Measurements from ENCODE around the gene SRPK2. TPM values are rescaled to one million over a fixed set of nuclear protein-coding genes. Genes with fewer than 3 reads are reported as not detected.

SRPK2 gene
- total RNA-seq, 1 experiment from 2014 or later, result 21.6 TPM

GRCh38 chr7:105323366-105323765, 65.4 kb downstream of the SRPK2 start:
- Histone ChIP-seq H2AFZ (ENCODE audit: low read length) (no peak overlapping the region), H3K4me3 (ENCODE audit: low read length) (no peak overlapping the region), H4K20me1 (ENCODE audit: low read length) (no peaks in the 10 kb centered on the region), H3K79me2 (ENCODE audit: low read length) (peaks cover 71% of the 10 kb centered on the region), H3F3A (ENCODE audit: low read length, unreplicated experiment) (no peaks in the 10 kb centered on the region), H3K4me2 (ENCODE audit: low read length) (no peak overlapping the region), H3K9me3 (ENCODE audit: low read length) (no peaks in the 10 kb centered on the region), H3K4me1 (ENCODE audit: insufficient read depth, low read length) (peaks cover 4% of the 10 kb centered on the region; the same call in 1 of the 2 replicates), H3K27me3 (ENCODE audit: low read length) (no peaks in the 10 kb centered on the region), H3K36me3 (ENCODE audit: low read depth, low read length) (no peaks in the 10 kb centered on the region), H3K27ac (ENCODE audit: low read length) (no peak overlapping the region), H3K9me2 (replicated peaks; ENCODE audit: low read length) (no peaks in the 10 kb centered on the region), H3K9ac (ENCODE audit: low read length) (no peak overlapping the region)
- intact Hi-C loops (cut with micrococcal nuclease), result no loop called here
- ChIA-PET POLR2A (ENCODE audit: unreplicated experiment) (no interaction called here), CTCF (no interaction called here)
- no TSS peak for BruUV-seq (replicated peaks)
- TF ChIP-seq EZH2phosphoT487 (IDR thresholded peaks at IDR 0.05; ENCODE audit: borderline replicate concordance, low read length), result no peak
- TF ChIP-seq CTCF (conservative IDR thresholded peaks at IDR 0.05; ENCODE audit: low read depth, low read length), result no peak
- TF ChIP-seq EZH2 (IDR thresholded peaks at IDR 0.05; ENCODE audit: low read length, unreplicated experiment), result no peak
- no peak for DNase-seq
- ATAC-seq, result peak; percentile 17; the same call in 1 of the 2 replicates

- BruUV-seq (replicated peaks), result no TSS peak
- Histone ChIP-seq H3K9me2 (replicated peaks; ENCODE audit: low read length) (no peaks in the 10 kb centered on the region), H4K20me1 (ENCODE audit: low read length) (no peaks in the 10 kb centered on the region), H3F3A (ENCODE audit: low read length, unreplicated experiment) (no peaks in the 10 kb centered on the region), H3K4me3 (ENCODE audit: low read length) (no peak overlapping the region), H3K27ac (ENCODE audit: low read length) (no peak overlapping the region), H3K9me3 (ENCODE audit: low read length) (no peaks in the 10 kb centered on the region), H3K36me3 (ENCODE audit: low read depth, low read length) (no peaks in the 10 kb centered on the region), H3K9ac (ENCODE audit: low read length) (no peak overlapping the region), H3K4me1 (ENCODE audit: insufficient read depth, low read length) (peaks cover 4% of the 10 kb centered on the region; the same call in 1 of the 2 replicates), H3K27me3 (ENCODE audit: low read length) (no peaks in the 10 kb centered on the region), H3K4me2 (ENCODE audit: low read length) (no peak overlapping the region), H2AFZ (ENCODE audit: low read length) (no peak overlapping the region), H3K79me2 (ENCODE audit: low read length) (peaks cover 74% of the 10 kb centered on the region)
- ChIA-PET CTCF (no interaction called here), POLR2A (ENCODE audit: unreplicated experiment) (no interaction called here)
- ATAC-seq (no peak), DNase-seq (no peak)
- intact Hi-C loops (cut with micrococcal nuclease), result no loop called here
- TF ChIP-seq EZH2 (IDR thresholded peaks at IDR 0.05; ENCODE audit: low read length, unreplicated experiment), result no peak
- TF ChIP-seq EZH2phosphoT487 (IDR thresholded peaks at IDR 0.05; ENCODE audit: borderline replicate concordance, low read length), result no peak
- no peak for TF ChIP-seq CTCF (conservative IDR thresholded peaks at IDR 0.05; ENCODE audit: low read depth, low read length)
Observed at GRCh38 chr7:105322655-105323277, 66.0 kb downstream of the SRPK2 start.

GRCh38 chr7:105321754-105322455, 66.8 kb downstream of the SRPK2 start:
- ChIA-PET POLR2A (ENCODE audit: unreplicated experiment) (no interaction called here), CTCF (no interaction called here)
- H3K27me3 ChIP-seq (ENCODE audit: low read length), result no peaks in the 10 kb centered on the region
- intact Hi-C loops (cut with micrococcal nuclease), result no loop called here
- no peak for DNase-seq
- H3K4me2 ChIP-seq (ENCODE audit: low read length), result no peak overlapping the region
- H3K9me3 ChIP-seq (ENCODE audit: low read length), result no peaks in the 10 kb centered on the region
- H3K4me1 ChIP-seq (ENCODE audit: insufficient read depth, low read length), result peaks cover 4% of the 10 kb centered on the region; the same call in 1 of the 2 replicates
- no peak for ATAC-seq
- no peaks in the 10 kb centered on the region for H3F3A ChIP-seq (ENCODE audit: low read length, unreplicated experiment)
- H3K79me2 ChIP-seq (ENCODE audit: low read length), result peaks cover 68% of the 10 kb centered on the region
- H2AFZ ChIP-seq (ENCODE audit: low read length), result no peak overlapping the region
- no peak for TF ChIP-seq EZH2 (IDR thresholded peaks at IDR 0.05; ENCODE audit: low read length, unreplicated experiment)
- no peak for TF ChIP-seq EZH2phosphoT487 (IDR thresholded peaks at IDR 0.05; ENCODE audit: borderline replicate concordance, low read length)
- TF ChIP-seq CTCF (conservative IDR thresholded peaks at IDR 0.05; ENCODE audit: low read depth, low read length), result no peak
- H3K9me2 ChIP-seq (replicated peaks; ENCODE audit: low read length), result no peaks in the 10 kb centered on the region
- H4K20me1 ChIP-seq (ENCODE audit: low read length), result no peaks in the 10 kb centered on the region
- no peak overlapping the region for H3K27ac ChIP-seq (ENCODE audit: low read length)
- no peak overlapping the region for H3K9ac ChIP-seq (ENCODE audit: low read length)
- no peaks in the 10 kb centered on the region for H3K36me3 ChIP-seq (ENCODE audit: low read depth, low read length)
- no TSS peak for BruUV-seq (replicated peaks)
- H3K4me3 ChIP-seq (ENCODE audit: low read length), result no peak overlapping the region

All from PC-3 (cell line).